GM21717 (cell line): Measurements from ENCODE around the gene PARL.

Source experiments
- ATAC-seq: cut with Tn5 transposase; IDR thresholded peaks from one replicate; pipeline ENCODE4 v1.9.1; 2021; ENCODE audit warnings: mild to moderate bottlenecking, moderate library complexity; ENCODE audit not compliant: unreplicated experiment

PARL gene

GRCh38 chr3:183884427-183885296 lies at the start of gene PARL:
PARL (minus strand) TSS chr3:183884880; CDS start chr3:183884846, 34 bp downstream.
- peak; percentile 99 for ATAC-seq

- ATAC-seq = no peak
These were observed 48.5 kb upstream of the PARL start for GRCh38 chr3:183933160-183933559.

DNA sequence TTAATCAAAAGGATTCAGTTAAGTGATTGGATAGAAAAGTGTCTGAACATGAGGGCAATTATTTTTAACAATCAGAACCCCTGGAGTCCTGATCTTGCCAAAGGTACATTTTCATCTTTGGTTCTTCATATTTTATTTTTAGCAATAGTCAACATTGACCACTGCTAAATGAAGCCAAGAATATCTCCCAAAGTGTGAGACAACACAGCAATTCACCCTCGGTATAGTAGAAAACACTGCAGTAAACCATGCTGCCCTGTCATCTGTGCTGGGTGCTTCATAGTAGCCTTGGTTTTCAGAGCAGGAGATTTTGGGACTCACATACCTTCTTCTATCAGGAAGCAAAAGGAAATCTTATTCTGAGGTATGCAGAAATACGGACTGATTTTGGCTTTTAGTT lies 47.2 kb upstream of the PARL start:
- no peak for ATAC-seq

- no peak for ATAC-seq
These were observed 45.4 kb upstream of the PARL start for GRCh38 chr3:183930086-183930485.

GRCh38 chr3:183927059-183927458 lies 42.4 kb upstream of the PARL start:
- no peak for ATAC-seq

DNA sequence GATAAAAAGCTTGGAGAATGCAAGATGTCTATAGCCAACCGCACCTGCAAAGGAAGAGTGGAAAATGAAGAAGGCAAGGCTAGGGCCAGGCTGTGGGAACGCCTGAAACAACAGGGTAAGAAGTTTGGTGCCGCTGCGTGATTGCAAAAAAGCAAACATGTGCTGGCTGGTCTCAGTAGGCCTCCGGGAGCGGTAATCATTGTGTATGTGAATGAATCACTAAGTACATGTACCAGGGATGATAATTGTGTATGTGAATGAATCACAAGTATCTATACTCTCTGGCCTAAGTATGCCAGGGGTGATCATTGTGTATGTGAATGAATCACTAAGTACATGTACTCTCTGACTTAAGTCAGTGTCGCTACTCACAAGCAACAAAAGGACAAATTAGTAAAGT lies 40.3 kb upstream of the PARL start:
- no peak for ATAC-seq

DNA sequence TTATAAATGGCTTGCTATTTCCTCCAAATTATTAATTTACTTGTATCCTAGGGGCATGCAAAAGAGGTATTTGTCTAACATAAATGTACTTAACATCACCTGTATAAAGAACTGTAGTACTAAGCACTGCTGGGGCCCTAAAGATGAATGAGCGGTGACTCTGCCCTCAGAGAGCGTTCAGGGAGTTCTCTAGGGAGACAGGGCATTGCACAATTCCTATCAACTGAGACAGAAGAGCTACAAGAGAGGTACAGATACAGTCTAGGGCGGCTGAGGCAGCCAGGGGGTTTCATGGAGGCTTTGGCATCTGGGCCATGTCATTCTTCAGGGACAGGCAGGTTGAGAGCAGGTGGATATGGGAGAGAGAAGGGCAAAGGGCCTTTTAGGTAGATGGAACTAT lies 39.9 kb upstream of the PARL start:
- ATAC-seq = no peak

DNA sequence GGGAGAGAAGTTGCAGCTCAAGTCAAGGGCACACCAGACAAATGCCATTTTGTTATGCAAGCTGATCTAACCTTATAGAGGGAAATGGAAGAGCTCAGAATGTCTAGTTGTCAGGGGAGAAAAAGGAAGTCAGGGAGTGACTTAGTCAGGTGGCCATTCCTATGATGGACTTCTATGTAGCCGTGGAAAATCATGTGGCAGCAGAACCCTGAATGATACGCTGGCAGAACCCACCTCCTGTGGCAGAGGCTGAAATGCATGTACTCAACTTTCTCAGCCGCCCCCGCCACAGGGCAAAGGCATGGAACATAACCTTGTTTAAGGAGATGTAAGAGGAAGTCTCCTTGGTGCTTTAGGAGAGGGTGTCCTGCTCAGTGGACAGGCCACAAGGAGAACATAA lies 37.7 kb upstream of the PARL start:
- ATAC-seq = no peak

DNA sequence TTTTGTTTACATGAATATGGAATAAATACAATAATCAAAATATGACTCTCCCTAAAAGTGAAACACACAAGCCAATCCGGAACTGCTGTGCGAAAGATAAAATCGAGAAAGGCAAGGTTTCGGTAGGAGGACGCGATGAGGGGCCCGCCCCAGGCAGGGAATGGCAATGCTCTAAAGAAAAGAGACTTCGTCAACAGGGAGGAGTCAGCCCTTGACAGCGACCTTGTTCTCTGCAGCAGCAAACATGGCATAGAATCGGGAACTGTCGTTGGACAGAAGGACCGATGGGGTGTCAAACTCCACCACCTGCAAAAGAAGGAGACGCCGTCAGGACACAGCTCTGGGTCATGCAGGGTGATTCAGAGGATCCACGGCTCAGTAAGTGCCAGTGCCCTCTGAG lies 36.4 kb upstream of the PARL start:
- ATAC-seq = no peak

- ATAC-seq = no peak
These were observed 35.7 kb upstream of the PARL start for GRCh38 chr3:183920416-183920815.

DNA sequence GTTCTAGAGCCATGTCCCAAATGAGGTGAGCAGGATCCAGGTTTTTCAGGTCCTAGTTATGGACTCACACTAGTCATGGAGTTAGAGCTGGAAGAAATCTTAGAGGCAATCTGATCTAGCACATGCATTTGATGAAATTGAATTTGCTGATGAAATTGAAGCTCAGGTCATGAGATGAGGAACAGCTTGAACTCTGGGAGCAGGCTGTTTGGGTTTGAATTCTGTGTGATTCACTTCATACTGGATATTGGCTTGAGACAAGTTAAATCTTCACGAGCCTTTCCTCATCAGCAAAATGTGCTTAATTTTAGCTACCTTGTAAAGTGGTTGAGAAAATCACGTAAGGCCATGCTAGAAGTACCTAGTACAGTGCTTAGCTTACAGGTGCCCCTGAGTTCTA lies 33.5 kb upstream of the PARL start:
- ATAC-seq = no peak

DNA sequence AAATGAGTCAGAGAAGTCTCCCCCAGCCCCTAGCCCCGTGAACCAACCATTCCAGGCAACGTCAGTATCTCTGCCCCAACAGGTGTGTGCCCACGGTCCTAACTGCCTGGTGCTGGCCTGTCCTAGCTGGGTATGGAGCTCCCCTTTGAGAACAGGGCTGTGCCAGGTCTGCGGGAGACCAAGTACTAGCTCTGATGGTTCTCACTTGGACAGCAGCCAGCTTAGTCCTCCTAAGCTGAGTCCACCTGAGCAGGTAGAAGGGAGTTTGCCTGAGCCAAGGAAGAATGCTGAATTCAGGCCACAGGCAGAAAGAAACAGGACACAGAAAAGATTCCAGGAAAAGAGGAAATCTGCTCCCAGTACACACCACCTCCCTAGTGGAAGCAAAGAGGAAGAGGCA lies 33.1 kb upstream of the PARL start:
- ATAC-seq = no peak

DNA sequence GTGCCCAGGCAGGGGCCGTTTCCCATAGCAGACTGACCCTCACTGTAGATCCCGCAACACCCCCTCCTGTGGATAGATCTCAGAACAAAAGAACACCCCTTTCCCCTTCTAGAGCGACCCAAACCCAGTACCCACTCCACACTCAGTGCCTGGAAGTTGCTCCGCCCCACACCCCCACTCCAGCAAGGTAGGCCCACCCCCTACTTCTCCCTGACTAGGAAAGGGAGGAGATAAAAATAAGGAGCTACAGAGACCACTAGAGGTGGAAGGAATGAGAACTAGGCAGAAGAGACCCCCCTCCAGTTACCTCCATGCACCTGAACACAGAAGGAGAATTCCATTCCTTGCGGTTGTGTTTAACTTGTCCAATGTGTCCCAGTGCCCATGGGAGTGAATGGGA lies 30.2 kb upstream of the PARL start:
- no peak for ATAC-seq

DNA sequence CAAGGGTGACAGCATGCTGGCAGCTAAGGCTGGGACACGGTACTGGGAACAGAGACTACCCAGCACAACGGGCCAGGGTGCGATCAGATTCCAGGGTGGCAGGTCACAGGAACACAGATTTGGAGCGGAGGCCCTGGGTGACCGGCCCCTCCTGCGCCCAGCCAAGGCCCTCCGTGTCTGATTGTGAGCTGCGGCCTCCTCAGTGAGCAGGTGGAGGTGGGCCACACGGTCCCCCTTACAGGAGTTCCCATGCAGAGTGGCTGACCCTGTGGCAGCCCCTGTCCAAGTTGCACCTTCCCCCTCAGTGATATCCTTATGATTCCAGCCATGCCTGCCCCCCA lies 28.9 kb upstream of the PARL start:
- ATAC-seq = no peak

GRCh38 chr3:183912895-183913579 lies 28.4 kb upstream of the PARL start:
- no peak for ATAC-seq

DNA sequence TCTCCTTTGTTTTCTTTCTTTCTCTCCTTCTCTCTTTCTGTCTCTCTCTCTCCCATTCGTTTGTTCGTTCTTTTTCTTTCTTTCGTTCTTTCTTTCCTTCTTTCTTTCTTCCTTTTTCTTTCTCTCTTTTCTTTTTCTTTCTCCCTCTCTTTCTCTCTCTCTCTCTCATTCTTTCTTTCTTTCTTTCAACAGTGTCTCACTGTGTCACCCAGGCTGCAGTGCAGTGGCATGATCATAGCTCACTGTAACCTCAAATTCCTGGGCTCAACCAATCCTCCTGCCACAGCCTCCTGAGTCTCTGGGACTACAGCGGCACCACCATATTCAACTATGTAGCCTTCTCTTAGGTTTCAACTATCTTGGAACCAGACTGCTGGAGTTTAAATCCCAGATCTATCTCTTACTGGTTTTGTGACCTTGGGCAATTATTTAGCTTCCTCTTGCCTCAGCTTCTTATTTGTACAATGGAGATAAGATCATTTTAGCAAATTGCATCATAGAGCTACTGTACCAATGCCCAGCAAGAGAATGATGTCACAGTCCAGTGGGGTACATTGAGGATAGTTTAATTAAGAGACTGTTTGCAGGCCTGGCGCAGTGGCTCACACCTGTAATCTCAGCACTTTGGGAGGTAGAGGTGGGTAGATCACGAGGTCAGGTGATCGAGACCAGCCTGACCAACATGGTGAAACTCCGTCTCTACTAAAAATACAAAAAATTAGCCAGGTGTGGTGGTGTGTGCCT lies 27.3 kb upstream of the PARL start:
- ATAC-seq = no peak

DNA sequence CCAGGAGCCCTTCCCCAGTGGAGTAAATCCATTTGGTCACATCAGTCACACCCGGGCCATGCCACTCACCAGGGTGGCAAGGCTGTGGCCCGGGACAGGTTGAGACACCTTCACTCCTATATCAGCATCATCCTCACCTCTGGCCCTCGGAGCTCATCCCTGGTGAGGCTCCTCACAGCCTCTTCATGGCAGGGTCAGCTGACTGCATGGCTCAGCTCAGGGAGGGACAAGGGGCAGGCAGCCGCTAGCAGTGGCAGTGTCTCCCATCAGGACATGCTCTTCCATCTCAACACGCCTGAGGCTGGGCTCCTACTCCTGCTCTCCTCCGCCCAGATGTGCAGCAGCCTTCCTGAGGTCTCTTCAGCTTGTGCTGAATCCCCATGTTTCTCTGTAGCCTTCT lies 26.4 kb upstream of the PARL start:
- ATAC-seq = no peak

DNA sequence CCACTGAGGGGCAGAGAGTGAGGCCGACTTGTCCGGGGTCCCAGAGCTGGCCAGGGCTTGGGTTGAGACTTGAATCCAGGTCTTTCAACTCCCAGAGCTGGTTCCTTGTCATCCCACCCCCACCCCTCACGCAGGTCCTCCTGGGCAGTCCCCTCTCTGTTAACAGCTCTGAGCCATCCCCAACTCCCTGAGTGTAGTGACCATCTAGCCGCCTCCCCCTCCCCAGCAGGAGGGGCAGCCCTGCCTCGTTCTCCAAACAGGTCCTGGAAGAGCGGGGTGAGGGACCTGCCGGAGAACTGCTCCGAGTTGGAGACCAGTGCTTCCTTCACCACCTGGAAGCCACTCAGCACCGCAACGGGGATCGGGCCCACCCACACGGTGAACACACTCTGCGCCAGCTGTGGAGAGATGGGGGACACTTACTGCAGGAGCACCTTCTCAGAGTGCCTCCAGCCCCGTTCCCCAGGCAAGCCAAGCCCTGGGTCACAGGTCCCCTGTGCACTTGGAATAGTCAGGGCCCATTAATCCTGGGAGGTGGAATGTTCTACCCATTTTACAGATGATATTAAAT lies 24.4 kb upstream of the PARL start:
- ATAC-seq = no peak

- ATAC-seq = no peak
These were observed 23.2 kb upstream of the PARL start for GRCh38 chr3:183907911-183908331.

- ATAC-seq = no peak
These were observed 22.5 kb upstream of the PARL start for GRCh38 chr3:183907176-183907575.

- ATAC-seq = no peak
These were observed 21.7 kb upstream of the PARL start for GRCh38 chr3:183906234-183906921.
